Transverse colon (tissue), 4 donors: Measurements from ENCODE around the gene GALNT2. TPM values are rescaled to one million over a fixed set of nuclear protein-coding genes. Genes with fewer than 3 reads are reported as not detected.
A peak's percentile ranks its signal among the peaks of the same experiment; 100 is the strongest.

ENCODE experiments used
- DNase-seq: peaks from one replicate; pipeline ENCODE4 v3.0.0-alpha.2; 2019
- H3K27ac ChIP-seq, 4 donors: fragments of 200-600 bp; sonication (generic); 2 replicates each; pipeline ENCODE4 v1.5.1; 2016 to 2018; ENCODE audit warnings: inconsistent platforms in 4 of 4
- H3K27me3 ChIP-seq: fragments of 200-600 bp; sonication (generic); 2 replicates; pipeline ENCODE4 v1.5.1; 2017; ENCODE audit warnings: inconsistent platforms
- H3K36me3 ChIP-seq, 4 donors: fragments of 200-600 bp; sonication (generic); 2 replicates each; pipeline ENCODE4 v1.5.1; 2017 to 2019; ENCODE audit warnings: inconsistent platforms in 4 of 4
- H3K4me1 ChIP-seq, 4 donors: fragments of 200-600 bp; sonication (generic); 2 replicates each; pipeline ENCODE4 v1.5.1; 2017 to 2020; ENCODE audit warnings: inconsistent platforms in 4 of 4
- H3K4me3 ChIP-seq, 4 donors: fragments of 200-600 bp; sonication (generic); 1 replicate in 1 of 4; 2 replicates in 3 of 4; pipeline versions ENCODE4 v1.5.1 to v1.6.1; 2017 to 2019; ENCODE audit warnings: inconsistent platforms in 4 of 4
- H3K9me3 ChIP-seq, 2 donors: fragments of 200-600 bp; sonication (generic); 2 replicates each; pipeline ENCODE4 v1.5.1; 2017 to 2019; ENCODE audit warnings: inconsistent platforms in 2 of 2
- EP300 ChIP-seq: sonication (generic); formaldehyde crosslinking; IDR thresholded peaks from one replicate; pipeline ENCODE4 v1.6.1; 2017; ENCODE audit warnings: antibody characterized with exemption, low read depth
- POLR2A ChIP-seq: fragments of 450-650 bp; IDR thresholded peaks from one replicate; pipeline ENCODE4 v1.6.1; 2016; ENCODE audit warnings: antibody characterized with exemption, mild to moderate bottlenecking, moderate library complexity
- POLR2AphosphoS5 ChIP-seq, 3 donors: sonication (generic); formaldehyde crosslinking; IDR thresholded peaks; one replicate each; pipeline ENCODE4 v1.6.1; 2016; ENCODE audit warnings: antibody characterized with exemption in 3 of 3
- whole genome bisulfite sequencing, 2 donors: methylation state at CpG; one replicate each; pipeline ENCODE4 v1.1.5; 2018; ENCODE audit warnings: low coverage in 1 of 2; 5-methylcytosine and 5-hydroxymethylcytosine counted together
- in situ Hi-C, 4 donors: fragments of 200-750 bp; cut with MboI; loops; one replicate each; pipeline versions ENCODE4 v1.15.0 to v1.15.1; 2017; ENCODE audit warnings: low sequenced_read_pairs in 3 of 4, low pct_ligation_motif_present in 1 of 4, low pct_unique_long_range_greater_than_20kb in 1 of 4
- intact Hi-C: fragments of 100-400 bp; cut with DNase I; formaldehyde crosslinking; loops from one replicate; pipeline ENCODE4 v1.15.1; 2023; ENCODE audit warnings: low total_unique reads
- total RNA-seq, 4 donors: library from RNA; depleted of rRNA; stranded (reverse); fragments of >200 nt; gene quantifications; one replicate each; pipeline ENCODE4 v1.1.0, GENCODE V29; 2016
- TF ChIP-seq, protein P1 (sequence below), 5 experiments: fragments of 200-600 bp in 3 of 5; fragments of 450-650 bp in 2 of 5; sonication (generic) in 3 of 5; IDR thresholded peaks; 1 replicate in 2 of 5; 2 replicates in 3 of 5; pipeline ENCODE4 v1.5.1; 2016 to 2017; ENCODE audit warnings: antibody characterized with exemption in 5 of 5, inconsistent platforms in 3 of 5, mild to moderate bottlenecking in 2 of 5, moderate library complexity in 1 of 5

Gene GALNT2
- total RNA-seq, 4 donors from 2014 or later: 16.5 to 48.8 (median 36.8) TPM

DNA sequence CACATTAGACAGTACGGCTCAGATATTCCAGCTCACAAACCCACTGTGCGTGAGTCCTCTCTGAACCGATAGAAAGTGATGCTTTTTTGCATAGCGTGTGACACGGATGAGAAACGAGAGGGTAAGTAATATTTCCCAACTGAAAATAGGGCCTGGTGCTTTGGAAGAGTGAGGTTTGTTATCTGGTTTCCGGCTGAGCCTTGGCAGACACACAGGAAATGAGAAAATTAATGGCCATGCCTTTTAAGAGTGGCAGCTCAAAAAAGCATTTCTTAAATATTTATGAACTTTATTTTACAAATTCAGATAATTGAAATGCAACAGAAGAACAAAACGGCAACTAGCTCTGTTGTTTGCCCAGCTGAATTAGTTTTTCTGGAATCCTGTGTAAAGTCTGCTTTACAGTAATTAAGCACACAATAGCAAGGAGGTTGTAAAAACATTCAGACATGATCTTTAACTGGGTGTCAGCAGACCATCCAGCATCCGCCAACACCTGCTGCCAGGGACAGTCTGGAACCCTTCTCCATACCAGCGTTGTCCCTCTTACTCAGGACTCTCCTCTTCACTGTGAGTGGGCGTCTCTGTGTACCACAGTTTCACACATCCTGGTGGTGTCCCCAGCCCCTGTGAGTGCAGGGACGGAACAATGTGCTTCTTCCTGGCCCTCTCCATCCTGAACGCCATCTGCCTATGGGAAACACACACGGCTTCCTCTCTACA, 203.7 kb downstream of the GALNT2 start:
- no peaks in the 10 kb centered on the region for H3K9me3 ChIP-seq
- TF ChIP-seq, protein P1, sequence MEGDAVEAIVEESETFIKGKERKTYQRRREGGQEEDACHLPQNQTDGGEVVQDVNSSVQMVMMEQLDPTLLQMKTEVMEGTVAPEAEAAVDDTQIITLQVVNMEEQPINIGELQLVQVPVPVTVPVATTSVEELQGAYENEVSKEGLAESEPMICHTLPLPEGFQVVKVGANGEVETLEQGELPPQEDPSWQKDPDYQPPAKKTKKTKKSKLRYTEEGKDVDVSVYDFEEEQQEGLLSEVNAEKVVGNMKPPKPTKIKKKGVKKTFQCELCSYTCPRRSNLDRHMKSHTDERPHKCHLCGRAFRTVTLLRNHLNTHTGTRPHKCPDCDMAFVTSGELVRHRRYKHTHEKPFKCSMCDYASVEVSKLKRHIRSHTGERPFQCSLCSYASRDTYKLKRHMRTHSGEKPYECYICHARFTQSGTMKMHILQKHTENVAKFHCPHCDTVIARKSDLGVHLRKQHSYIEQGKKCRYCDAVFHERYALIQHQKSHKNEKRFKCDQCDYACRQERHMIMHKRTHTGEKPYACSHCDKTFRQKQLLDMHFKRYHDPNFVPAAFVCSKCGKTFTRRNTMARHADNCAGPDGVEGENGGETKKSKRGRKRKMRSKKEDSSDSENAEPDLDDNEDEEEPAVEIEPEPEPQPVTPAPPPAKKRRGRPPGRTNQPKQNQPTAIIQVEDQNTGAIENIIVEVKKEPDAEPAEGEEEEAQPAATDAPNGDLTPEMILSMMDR (IDR thresholded peaks at IDR 0.05): no peak
- no peak for TF ChIP-seq EP300
- TF ChIP-seq POLR2A: no peak
- TF ChIP-seq POLR2AphosphoS5 (IDR thresholded peaks at IDR 0.05): no peak
- peak overlapping the region in 3 of 4 donors; percentile 22 to 28 (median 28) for H3K27ac ChIP-seq
- H3K4me3 ChIP-seq: no peak overlapping the region
- no peak for DNase-seq
- 14 to 34% methylated on average over 2 to 14 of the region's 14 CpGs for whole genome bisulfite sequencing, 2 donors
- H3K36me3 ChIP-seq: peaks cover 0 to 1% (median 0%) of the 10 kb centered on the region in 4 donors
- in situ Hi-C loops (no loop called here), intact Hi-C loops (no loop called here)
- H3K27me3 ChIP-seq: no peaks in the 10 kb centered on the region
- H3K4me1 ChIP-seq: peaks cover 10 to 31% (median 16%) of the 10 kb centered on the region in 4 donors

DNA sequence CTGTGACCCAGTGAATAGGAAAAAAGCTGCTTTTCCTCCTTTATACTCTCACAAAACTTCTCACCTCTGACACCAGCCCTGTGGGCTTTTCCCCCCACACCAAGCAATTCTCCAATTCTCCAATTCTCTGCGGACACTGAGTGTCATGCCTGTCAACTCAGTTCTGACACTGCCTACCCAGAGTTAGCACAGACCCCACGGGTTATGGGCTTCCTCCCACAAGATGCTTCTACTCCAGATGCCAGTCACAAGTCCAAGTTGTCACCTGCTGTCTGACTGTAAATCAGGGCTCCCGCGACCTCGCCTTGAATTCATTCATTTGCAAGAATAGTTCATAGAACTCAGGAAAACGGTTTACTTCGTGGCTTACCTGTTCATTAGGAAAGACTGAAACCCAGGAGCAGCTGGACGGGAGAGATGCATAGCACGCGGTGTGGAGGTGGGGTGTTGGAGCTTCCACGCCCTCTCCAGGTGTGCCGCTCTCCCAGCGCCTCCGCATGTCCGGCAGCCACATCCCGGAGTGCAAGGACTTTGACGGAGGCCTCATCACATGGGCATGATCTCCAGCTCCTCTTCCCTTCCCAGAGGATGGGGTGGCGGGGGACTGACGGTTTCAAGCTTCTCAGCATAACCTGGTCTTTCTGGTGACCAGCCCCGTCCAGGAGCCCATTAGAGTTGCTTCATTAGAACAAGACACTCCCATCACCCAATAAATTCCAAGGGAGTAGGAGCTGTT, 204.4 kb downstream of the GALNT2 start:
- intact Hi-C loops: no loop called here
- Histone ChIP-seq H3K9me3 (no peaks in the 10 kb centered on the region), H3K27ac (peak overlapping the region in 2 of 4 donors; percentile 22 to 28), H3K27me3 (no peaks in the 10 kb centered on the region), H3K36me3 (no peaks in the 10 kb centered on the region), H3K4me1 (peaks cover 10 to 31% (median 16%) of the 10 kb centered on the region in 4 donors), H3K4me3 (no peak overlapping the region)
- no peak for TF ChIP-seq POLR2A
- TF ChIP-seq, protein P1 (IDR thresholded peaks at IDR 0.05): no peak
- no peak for TF ChIP-seq POLR2AphosphoS5 (IDR thresholded peaks at IDR 0.05)
- TF ChIP-seq EP300: no peak
- DNase-seq: no peak
- in situ Hi-C loops: no loop called here
- 50 to 88% methylated on average over 1 to 20 of the region's 20 CpGs for WGBS, 2 donors

DNA sequence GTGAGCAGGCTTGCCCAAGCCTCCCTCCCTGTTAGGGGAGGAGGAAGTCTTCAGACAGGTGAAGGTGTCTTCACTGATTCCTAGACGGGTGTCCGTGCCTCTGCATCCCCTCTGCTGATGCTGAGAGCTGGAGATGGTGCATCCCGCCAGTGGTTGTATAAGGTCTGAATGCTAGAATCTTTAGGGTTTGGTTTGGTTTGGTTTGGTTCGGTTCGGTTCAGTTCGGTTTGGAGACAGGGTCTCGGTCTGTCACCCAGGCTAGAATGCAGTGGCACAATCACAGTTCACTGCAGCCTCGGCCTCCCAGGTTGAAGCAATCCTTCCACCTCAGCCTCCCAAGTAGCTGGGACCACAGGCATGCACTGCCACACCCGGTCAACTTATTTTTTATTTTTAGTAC, 205.5 kb downstream of the GALNT2 start:
- H3K36me3 ChIP-seq: no peaks in the 10 kb centered on the region
- in situ Hi-C loops: no loop called here
- WGBS, 2 donors: 95% methylated on average over 9 of the region's 9 CpGs; no CpG with 5 or more reads in 1 of the 2 donors
- no peaks in the 10 kb centered on the region for H3K27me3 ChIP-seq
- H3K9me3 ChIP-seq: no peaks in the 10 kb centered on the region
- DNase-seq: no peak
- H3K4me3 ChIP-seq: no peak overlapping the region
- intact Hi-C loops: no loop called here
- TF ChIP-seq POLR2AphosphoS5 (IDR thresholded peaks at IDR 0.05): no peak
- H3K27ac ChIP-seq: no peak overlapping the region
- peaks cover 10 to 31% (median 16%) of the 10 kb centered on the region in 4 donors for H3K4me1 ChIP-seq

DNA sequence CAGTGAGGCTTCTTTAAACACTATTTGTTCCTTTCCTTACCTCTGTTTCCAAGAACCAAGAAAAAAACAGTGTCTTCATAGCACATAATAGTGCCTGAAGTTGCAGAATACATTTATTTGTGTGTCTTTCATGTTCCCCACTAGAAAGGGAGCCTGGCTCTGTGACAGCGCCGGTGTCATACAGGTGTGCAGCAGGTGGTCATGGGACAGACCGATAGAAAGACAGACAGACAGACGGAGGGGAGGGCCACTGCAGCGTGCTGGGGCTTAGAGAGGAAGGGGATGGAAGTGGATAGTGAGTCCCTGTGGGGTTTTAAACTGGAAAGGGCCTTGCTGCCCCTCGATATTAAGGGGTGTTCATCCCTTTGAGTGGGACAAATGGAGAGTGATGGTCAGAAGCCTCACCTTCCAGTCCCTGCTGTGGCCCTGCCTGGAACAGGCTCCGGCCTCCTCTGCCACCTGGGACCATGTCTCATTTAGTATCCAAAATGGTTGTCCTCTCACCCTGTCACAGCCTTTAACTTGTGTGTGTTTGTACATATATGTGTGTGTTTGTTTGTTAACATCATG, 206.2 kb downstream of the GALNT2 start:
- no peak for DNase-seq
- 87 to 94% methylated on average over 6 to 7 of the region's 7 CpGs for WGBS, 2 donors
- Histone ChIP-seq H3K36me3 (no peaks in the 10 kb centered on the region), H3K27me3 (no peaks in the 10 kb centered on the region), H3K9me3 (no peaks in the 10 kb centered on the region), H3K27ac (no peak overlapping the region), H3K4me1 (peaks cover 10 to 26% (median 16%) of the 10 kb centered on the region in 4 donors), H3K4me3 (no peak overlapping the region)
- intact Hi-C loops (no loop called here), in situ Hi-C loops (no loop called here)
- TF ChIP-seq, protein P1 (IDR thresholded peaks at IDR 0.05): no peak
- TF ChIP-seq POLR2A: no peak
- no peak for TF ChIP-seq EP300
